ENCODE results near the gene PTPRN2. TPM values are rescaled to one million over a fixed set of nuclear protein-coding genes. Genes with fewer than 3 reads are reported as not detected.
A peak's percentile ranks its signal among the peaks of the same experiment; 100 is the strongest.

PTPRN2 gene
- total RNA-seq, 1 experiment from 2014 or later, result not detected

- no peaks in the 10 kb centered on the region for H3K36me3 ChIP-seq (ENCODE audit: low read depth)
- H3K27ac ChIP-seq, result no peak overlapping the region
- TF ChIP-seq CTCF (conservative IDR thresholded peaks at IDR 0.05), result no peak
- TF ChIP-seq EZH2 (IDR thresholded peaks at IDR 0.05; ENCODE audit: low read depth), result no peak
- ChIA-PET POLR2A (ENCODE audit: unreplicated experiment) (no interaction called here), CTCF (no interaction called here)
- H3K79me2 ChIP-seq (ENCODE audit: low read depth), result no peaks in the 10 kb centered on the region
- H4K20me1 ChIP-seq (ENCODE audit: insufficient read depth), result no peaks in the 10 kb centered on the region; the same call in 1 of the 2 replicates
- no peak for DNase-seq
- no peak overlapping the region for H2AFZ ChIP-seq
- no peaks in the 10 kb centered on the region for H3F3A ChIP-seq (ENCODE audit: insufficient read depth, low read depth)
- no peaks in the 10 kb centered on the region for H3K9me2 ChIP-seq (ENCODE audit: insufficient read depth)
- H3K27me3 ChIP-seq (ENCODE audit: insufficient read depth, low read depth), result peaks cover 82% of the 10 kb centered on the region
- H3K9me3 ChIP-seq (ENCODE audit: insufficient read depth, low read depth), result no peaks in the 10 kb centered on the region; the same call in 1 of the 2 replicates
- no TSS peak for BruUV-seq (replicated peaks)
- no peak overlapping the region for H3K4me2 ChIP-seq
- intact Hi-C loops (cut with micrococcal nuclease; ENCODE audit: unreplicated experiment), result no loop called here
- H3K4me1 ChIP-seq (replicated peaks; ENCODE audit: insufficient read depth), result no peaks in the 10 kb centered on the region
- no peak overlapping the region for H3K4me3 ChIP-seq
Observed at GRCh38 chr7:158141806-158142518, 445.7 kb downstream of the PTPRN2 start.

GRCh38 chr7:158141221-158141582, 446.4 kb downstream of the PTPRN2 start:
- peaks cover 90% of the 10 kb centered on the region for H3K27me3 ChIP-seq (ENCODE audit: insufficient read depth, low read depth)
- H2AFZ ChIP-seq, result no peak overlapping the region
- H3K4me1 ChIP-seq (replicated peaks; ENCODE audit: insufficient read depth), result no peaks in the 10 kb centered on the region
- no peak overlapping the region for H3K27ac ChIP-seq
- intact Hi-C loops (cut with micrococcal nuclease; ENCODE audit: unreplicated experiment), result no loop called here
- no peaks in the 10 kb centered on the region; the same call in 1 of the 2 replicates for H4K20me1 ChIP-seq (ENCODE audit: insufficient read depth)
- TF ChIP-seq CTCF (conservative IDR thresholded peaks at IDR 0.05) (no peak), EZH2 (IDR thresholded peaks at IDR 0.05; ENCODE audit: low read depth) (no peak)
- H3K4me3 ChIP-seq, result no peak overlapping the region
- ChIA-PET POLR2A (ENCODE audit: unreplicated experiment) (no interaction called here), CTCF (no interaction called here)
- no peak for DNase-seq
- no peaks in the 10 kb centered on the region for H3K36me3 ChIP-seq (ENCODE audit: low read depth)
- H3K9me2 ChIP-seq (ENCODE audit: insufficient read depth), result no peaks in the 10 kb centered on the region
- H3K4me2 ChIP-seq, result no peak overlapping the region
- no TSS peak for BruUV-seq (replicated peaks)
- no peaks in the 10 kb centered on the region for H3K79me2 ChIP-seq (ENCODE audit: low read depth)
- no peaks in the 10 kb centered on the region for H3F3A ChIP-seq (ENCODE audit: insufficient read depth, low read depth)
- H3K9me3 ChIP-seq (ENCODE audit: insufficient read depth, low read depth), result no peaks in the 10 kb centered on the region; the same call in 1 of the 2 replicates

GRCh38 chr7:158140538-158141220, 446.9 kb downstream of the PTPRN2 start:
- no peaks in the 10 kb centered on the region for H3K36me3 ChIP-seq (ENCODE audit: low read depth)
- peak in 1 of 2 experiments; percentile 32 for DNase-seq
- no peak overlapping the region for H2AFZ ChIP-seq
- H3K4me3 ChIP-seq, result no peak overlapping the region
- no peaks in the 10 kb centered on the region for H3K79me2 ChIP-seq (ENCODE audit: low read depth)
- H3K27ac ChIP-seq, result no peak overlapping the region
- no peaks in the 10 kb centered on the region for H3K9me2 ChIP-seq (ENCODE audit: insufficient read depth)
- POLR2A ChIA-PET (ENCODE audit: unreplicated experiment), result no interaction called here
- no peaks in the 10 kb centered on the region for H3K4me1 ChIP-seq (replicated peaks; ENCODE audit: insufficient read depth)
- BruUV-seq (replicated peaks), result no TSS peak
- intact Hi-C loops (cut with micrococcal nuclease; ENCODE audit: unreplicated experiment), result no loop called here
- H4K20me1 ChIP-seq (ENCODE audit: insufficient read depth), result no peaks in the 10 kb centered on the region; the same call in 1 of the 2 replicates
- no peaks in the 10 kb centered on the region for H3K9me3 ChIP-seq (ENCODE audit: insufficient read depth, low read depth)
- H3K4me2 ChIP-seq, result no peak overlapping the region
- H3K27me3 ChIP-seq (ENCODE audit: insufficient read depth, low read depth), result peaks cover 95% of the 10 kb centered on the region
- CTCF ChIA-PET, result no interaction called here
- no peaks in the 10 kb centered on the region for H3F3A ChIP-seq (ENCODE audit: insufficient read depth, low read depth)
- no peak for TF ChIP-seq CTCF (conservative IDR thresholded peaks at IDR 0.05)

Measured in PC-9 (cell line).